GM12892 (cell line): ENCODE results near the gene RPS6KA2.

ENCODE experiments used
- POLR2A ChIP-seq: IDR thresholded peaks from 2 replicates; pipeline ENCODE4 v1.6.1; 2011; ENCODE audit warnings: low read depth, low read length, control low read depth
- TAF1 ChIP-seq: IDR thresholded peaks from 2 replicates; pipeline ENCODE4 v1.6.1; 2011; ENCODE audit warnings: low read depth, mild to moderate bottlenecking, control low read depth, low read length, borderline replicate concordance

GRCh38 chr6:166565084-166565967 is 61.7 kb downstream of the RPS6KA2 start:
- TF ChIP-seq TAF1 (no peak), POLR2A (no peak)
